NCI-H2107 (cell line): ENCODE measurements around the gene FAM170B.

Experiments used
- DNase-seq: peaks from one replicate; lab custom pipeline; 2025; lab: John Stamatoyannopoulos, UW

The FAM170B gene

DNA sequence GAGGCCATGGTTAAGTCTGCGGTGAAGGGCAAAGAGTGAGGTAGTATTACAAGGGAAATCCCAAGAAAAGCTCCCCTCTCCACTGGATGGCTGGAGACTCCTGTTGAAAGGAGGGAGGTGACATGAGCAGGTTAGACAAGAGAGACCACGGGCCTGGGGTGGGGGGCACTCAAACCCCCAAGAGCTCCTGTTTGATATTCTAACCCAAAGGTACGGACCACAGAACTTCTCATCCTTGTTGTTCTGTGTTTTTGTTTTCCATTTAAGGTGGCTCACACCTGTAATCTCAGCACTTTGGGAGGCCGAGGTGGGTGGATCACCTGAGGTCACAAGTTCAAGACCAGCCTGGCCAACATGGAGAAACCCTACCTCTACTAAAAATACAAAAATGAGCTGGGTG lies 30.1 kb downstream of the FAM170B start:
- DNase-seq, result no peak

DNA sequence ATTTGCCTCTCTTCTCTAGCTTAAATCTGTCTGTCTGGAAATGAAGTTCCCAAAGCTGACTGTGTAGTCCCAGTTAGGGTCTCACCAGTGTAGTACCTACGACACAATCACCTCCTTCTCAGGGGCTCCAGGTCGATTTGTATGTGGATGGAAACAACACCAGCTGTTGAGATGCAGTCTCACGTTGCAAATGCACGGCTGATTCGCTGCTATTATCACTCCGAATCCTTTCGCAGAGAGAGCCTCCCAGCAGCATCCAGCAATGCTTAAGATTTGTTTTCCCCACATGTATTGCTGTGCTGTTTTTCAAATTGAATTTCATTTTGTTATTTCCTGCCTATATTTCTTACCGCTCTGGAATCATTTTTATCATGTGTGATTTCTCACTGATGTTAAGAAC lies 34.8 kb downstream of the FAM170B start:
- no peak for DNase-seq

DNA sequence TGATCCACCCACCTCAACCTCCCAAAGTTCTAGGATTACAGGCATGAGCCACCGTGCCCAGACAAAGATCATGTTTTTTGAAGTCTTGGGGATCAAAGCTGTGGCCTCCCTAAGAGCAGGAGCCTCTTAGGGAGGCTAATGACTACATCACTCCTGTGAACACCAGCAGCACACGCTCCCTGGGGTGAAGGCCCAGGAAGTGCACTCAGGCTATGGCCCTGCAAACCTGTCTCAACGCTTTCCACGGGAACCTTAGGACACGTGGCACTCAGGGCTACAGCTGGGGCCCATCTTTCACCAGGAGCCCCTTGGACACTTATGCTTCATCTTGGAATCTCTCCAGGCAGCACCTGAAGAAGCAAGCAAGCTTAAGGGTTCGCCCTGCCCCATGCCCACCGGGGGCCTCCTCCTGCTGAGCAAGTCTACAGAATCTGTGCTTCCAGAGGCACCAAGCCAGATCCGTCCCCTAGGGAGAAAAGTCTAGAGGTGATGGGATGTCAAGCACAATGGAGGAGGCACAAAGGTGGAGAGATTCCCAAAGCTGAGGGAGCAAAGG lies 36.9 kb downstream of the FAM170B start:
- no peak for DNase-seq

DNA sequence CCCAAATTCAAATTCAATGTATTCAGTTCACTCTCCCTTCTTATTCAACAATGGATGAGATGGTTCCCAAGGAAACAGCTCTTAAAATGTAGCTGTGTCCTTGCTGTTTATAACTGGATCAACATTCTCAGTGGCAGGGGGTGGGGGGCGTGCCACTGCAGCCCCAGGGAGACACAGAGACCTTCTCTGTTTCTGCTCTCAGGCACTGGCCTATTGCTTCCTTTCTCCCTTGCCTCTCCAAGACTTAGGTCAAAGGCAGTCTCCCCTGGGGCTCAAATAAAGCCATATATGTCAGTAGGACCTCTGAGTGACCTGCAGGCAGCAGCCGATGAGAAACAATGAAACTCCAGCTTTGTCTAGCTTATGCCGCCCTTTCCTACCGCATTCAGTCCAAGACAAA lies 39.2 kb downstream of the FAM170B start:
- no peak for DNase-seq

DNA sequence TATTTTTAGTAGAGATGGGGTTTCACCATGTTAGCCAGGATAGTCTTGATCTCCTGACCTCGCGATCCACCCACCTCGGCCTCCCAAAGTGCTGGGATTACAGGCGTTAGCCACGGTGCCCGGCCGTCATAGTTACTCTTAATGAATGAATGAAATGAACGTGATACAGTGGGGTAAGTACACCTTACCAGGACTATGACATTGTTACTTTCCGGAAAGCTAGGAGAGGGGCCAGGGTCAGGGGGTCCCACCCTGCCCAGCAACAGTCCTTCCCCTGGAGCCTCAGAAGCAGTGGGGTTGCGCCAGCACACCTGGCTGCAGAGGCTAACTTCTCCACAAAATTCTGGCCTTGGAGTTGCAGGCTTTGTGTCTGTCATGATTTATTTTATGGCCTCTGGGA lies 39.9 kb downstream of the FAM170B start:
- no peak for DNase-seq

DNA sequence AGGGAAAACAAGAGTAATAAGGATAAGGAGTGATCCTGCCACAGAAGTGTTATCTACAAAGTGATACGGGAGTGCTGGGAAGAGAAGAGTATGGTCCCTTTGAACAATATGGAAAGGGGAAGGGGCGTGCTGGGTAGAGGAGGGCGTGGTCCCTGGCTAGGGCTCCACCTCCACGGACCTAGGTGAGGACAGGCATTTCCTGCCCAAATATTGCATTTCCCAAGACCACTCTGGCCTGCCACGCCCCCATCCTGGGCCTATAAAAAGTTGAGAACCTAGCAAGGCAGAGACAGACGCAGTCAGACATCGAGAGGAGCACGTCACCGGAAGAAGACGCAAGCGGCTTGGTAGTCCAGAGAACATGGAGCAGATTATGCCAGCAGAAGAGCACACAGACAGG lies 41.3 kb downstream of the FAM170B start:
- no peak for DNase-seq

DNA sequence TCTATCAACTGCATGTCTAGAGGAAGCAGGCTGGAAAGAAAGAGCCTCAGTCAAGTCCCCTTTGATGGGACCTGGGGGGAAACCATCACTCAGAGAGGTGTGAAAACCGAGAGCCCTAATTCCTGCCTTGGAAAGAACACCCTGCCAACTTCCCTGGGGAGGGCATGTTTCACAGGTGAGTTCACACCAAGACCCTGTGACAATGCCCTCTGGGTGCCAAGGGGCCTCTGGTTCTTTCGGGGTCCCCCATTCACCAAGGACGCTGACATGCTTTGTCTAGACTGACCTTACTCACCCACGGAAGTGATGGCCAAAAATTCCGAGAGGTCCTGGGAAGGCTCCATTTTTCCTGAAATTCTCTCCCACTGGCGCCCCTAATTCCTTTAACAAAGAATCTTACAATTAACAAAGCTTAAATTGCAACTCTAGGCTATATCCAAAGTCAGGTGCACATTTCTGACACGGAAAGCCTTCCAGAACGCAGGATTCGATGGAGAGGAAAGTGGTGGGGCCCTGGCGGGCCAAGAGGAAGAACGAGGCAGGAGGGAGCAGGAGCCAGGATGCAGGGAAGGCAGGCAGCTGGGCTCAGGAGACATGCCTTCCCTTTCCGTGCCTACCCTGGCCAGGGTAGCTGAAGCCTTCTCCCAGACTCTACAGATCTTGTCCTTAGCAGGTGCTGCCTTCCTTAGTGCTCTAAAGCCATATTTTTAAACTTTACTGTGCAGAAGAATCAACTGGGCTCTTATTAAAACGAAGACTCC lies 42.2 kb downstream of the FAM170B start:
- no peak for DNase-seq

DNA sequence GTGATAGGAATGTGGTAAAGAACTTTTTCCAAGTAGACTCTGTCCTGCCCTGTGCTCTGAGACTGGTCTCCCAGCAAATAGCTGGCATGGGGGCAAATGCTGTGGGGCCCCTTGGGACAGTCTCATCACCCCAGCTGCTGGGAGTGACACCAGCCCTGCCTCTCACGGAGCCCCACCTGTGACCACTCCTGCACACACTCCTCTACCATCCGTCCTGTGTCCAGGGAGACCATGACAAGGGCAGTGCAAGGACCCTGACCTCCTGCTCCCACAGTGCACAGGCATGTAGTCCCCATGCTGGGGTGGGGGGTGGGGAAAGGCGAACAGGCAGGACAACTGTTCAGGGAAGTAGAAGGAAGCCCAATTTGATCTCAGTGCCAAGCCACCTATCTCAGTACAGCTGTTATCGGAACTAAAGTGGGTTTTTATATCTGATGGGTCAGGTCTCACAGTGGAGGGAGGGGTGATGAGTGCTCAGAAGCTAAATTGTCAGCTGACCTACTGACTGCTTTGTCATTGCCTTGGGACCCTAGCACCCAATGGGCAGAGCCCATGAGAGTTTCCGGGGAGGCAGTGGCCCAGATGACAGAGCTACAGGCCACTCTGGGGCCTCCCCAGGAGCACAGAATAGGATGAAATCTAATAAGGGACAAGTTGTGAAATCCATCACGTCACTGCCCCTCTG lies 43.0 kb downstream of the FAM170B start:
- no peak for DNase-seq

DNA sequence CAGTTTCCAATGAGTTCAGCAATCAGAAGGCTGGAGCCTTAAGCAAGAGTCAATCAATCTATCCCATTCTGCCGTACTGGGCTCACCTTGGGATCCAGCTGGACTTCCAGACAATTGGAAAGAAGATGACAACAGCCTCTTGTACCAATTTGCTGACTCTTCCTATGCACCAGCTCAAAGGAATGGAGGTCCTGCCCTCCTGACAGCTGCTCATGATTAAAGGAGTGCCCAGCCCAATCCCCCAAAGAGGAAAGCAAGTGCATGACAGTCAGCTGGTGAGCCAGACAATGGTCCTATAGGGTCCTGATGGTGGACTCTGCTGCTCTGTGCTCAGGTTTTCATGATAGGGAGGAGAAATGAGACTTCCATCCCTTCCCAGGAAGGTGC lies 43.6 kb downstream of the FAM170B start:
- no peak for DNase-seq

DNA sequence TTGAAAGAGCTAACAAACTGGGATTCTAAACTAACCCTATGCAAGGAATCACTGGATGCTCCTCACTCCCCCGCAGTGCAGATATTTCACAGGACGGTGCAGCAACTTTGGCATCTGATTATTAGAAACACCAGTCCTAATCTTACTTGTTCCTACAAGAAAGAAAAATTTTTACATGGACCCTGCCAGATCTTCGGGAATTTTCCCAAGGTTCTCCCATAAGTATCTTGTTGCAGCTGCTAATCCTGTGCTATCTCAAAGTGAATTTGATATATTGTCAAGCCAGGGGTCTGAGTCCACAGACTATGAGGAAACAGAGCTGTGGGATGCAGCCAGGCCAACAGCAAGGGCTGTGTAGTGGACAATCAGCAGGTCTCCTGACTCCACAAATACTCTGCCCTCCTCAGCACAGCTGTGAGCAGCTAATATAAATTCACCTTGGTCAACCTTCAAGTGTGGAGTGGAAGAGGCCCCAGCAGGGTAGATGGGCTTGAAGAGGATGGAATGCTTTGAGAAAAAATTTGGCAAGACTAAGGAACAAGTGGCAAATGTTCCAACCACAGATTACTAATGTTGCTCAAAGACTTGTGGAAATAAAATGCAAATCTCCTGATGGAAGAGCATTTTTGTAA lies 44.1 kb downstream of the FAM170B start:
- no peak for DNase-seq

DNA sequence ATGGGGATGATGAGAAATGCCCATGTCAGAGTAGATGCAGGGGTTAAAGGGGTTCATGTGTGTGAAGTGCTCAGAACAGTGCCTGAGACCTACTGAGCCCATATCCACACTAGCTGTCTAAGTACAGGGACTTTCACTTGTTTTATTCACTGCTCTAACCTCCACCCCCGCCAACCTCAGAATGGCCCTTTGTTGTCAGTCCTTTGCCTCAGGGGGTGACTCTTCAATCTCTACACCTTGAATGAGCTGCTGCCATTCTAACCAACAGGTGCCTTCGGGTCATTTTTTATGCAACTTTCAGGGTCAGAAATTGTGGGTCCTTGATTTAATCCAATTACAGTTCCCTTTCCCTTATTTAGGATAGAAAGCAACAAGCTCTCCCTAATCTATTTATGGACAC lies 44.7 kb downstream of the FAM170B start:
- no peak for DNase-seq

DNA sequence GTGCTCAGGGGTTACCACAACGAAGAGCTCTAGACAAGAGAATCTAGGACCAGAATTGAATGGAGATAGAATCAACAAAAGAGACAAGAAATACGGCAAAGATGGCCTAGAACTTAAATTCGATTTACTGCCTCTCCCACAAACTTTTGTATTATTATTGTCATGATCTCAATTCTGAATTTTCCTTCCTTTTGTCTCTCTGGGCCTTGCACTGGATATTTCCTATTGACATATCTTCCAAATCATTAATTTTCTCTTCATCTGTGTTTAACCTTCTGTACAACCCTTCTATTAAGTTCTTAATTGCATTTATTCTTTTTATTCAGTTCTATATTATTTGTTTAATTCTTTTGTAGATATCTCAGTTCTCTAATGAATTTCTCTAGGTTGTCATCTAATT lies 46.9 kb downstream of the FAM170B start:
- DNase-seq, result no peak

DNA sequence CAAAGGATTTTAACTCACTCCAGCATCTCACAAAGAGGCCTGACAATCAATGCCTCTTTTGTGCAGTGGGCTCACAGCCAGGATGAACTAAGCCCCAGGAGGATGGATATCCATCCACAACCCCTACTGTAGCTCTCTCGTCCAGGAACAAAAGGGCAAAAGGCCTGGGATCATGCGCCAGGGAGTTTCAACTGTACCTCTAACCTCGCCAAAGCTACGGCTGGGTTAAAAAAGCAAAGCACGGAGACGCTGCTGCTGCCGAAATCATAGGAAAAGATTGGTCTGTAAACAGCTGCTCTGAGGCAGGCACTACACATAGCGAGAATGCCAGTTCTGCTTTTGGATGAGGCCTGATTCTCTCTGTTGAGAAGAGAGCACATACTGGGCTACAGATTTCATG lies 50.6 kb downstream of the FAM170B start:
- no peak for DNase-seq

DNA sequence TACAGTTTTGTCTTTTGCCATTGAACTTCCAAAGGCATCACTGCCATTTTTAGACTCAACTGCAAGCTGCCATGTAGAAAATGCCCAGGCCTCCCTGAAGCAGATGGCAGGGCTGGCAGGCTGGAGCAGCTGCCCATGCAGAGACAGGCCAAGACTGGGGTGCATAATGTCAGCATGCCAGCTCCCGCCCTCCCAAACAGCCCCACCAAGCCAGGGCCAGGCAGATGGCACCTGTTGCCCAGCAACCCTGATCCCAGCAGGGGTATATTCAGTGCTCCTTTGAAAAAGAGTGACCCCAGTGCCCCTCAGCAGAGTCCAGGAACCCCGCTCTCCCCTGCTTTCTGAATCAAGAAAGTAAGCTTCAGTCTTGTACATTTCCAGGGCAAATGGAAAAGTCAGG lies 51.1 kb downstream of the FAM170B start:
- DNase-seq, result no peak

DNA sequence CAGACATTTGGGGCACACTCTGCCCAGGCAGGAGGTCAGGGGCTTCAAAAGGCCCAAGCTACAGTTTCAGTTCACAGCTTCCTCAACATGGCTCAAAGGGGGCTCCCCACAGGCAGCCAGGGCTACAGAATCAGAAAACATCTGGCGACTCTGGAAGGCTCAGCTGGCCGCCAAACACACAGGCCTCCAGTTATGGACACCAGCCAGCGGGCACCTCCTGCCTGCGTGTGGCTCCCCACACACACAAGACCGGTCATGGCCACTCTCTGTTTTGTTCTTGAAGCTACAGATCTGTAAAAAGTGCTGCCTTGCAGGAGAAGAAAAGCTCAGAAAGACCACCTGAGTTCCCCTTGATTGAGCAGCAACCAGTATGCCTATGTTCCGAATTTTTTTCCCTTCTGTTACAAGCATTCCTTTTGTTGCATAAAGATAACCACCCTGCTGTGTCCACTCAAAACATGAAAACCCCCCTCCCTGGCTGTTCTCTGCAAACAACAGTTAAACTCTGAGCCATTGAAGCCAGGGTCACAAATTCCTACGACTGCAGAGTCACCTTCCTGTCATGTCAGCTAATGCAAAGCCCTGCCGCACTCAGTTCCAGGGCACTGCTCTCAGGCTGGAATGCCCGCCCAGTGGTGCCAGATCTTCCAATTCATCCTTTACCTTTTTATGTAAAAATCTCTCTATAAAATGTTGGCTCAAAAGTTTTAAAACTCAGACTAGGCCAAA lies 52.1 kb downstream of the FAM170B start:
- no peak for DNase-seq
